IPS-20b (cell line): ENCODE measurements around the gene DNAAF8.

Experiments
- H3K27ac ChIP-seq: one replicate; pipeline ENCODE4 v1.5.1; 2013; ENCODE audit warnings: low read length
- H3K27me3 ChIP-seq: 2 replicates; pipeline ENCODE4 v1.6.1; 2013; ENCODE audit warnings: mild to moderate bottlenecking, low read length, inconsistent platforms; ENCODE audit not compliant: insufficient read depth
- H3K36me3 ChIP-seq: 2 replicates; pipeline ENCODE4 v1.6.1; 2013; ENCODE audit warnings: low read depth, mild to moderate bottlenecking, inconsistent platforms, low read length, moderate library complexity; ENCODE audit not compliant: insufficient read depth
- H3K4me1 ChIP-seq: 2 replicates; pipeline ENCODE4 v1.6.1; 2013; ENCODE audit warnings: mild to moderate bottlenecking, control low read depth, inconsistent platforms, low read length, moderate library complexity; ENCODE audit not compliant: insufficient read depth
- H3K4me3 ChIP-seq: 2 replicates; pipeline ENCODE4 v1.5.1; 2013; ENCODE audit warnings: mild to moderate bottlenecking, low read length, inconsistent platforms
- H3K9ac ChIP-seq: 2 replicates; pipeline ENCODE4 v1.6.1; 2013; ENCODE audit warnings: low read depth, mild to moderate bottlenecking, inconsistent platforms, low read length, moderate library complexity
- H3K9me3 ChIP-seq: 2 replicates; pipeline ENCODE4 v1.6.1; 2013; ENCODE audit warnings: mild to moderate bottlenecking, low read depth, low read length, inconsistent platforms; ENCODE audit not compliant: insufficient read depth

DNAAF8 gene

DNA sequence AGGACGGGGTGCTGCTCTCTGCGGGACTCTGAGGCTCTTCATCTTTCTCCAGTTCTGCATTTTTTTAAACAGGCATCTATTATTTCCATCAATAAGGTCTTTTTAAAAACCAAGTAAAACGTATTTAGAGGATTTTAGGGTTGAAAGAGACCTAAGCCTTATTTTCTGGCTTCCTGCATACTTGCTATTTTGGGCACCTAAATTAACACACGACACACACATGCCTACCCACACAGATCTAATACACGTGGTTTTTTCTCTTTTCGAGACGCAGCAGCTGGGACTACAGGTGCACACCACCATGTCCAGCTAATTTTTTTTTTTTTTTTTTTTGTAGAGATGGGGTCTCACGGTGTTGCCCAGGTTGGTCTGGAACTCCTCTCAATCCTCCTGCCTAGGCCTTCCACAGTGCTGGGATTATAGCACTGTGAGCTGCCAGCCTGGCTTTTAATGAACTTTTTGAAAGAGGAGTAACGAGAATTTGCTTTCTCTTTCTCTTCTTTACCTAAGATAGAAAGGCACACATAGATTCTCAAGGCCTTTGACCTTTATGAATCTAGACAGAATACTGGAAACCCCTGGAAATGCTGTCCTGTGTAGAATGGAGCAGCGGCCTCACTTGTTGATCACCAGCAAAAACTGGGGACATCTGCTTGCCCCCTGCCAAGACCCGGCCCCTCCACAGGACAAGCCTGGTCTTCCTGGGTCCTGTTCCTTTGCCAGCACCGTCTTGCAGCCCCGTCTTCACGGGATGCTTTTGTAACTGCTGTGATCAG is 13.8 kb downstream of the DNAAF8 start:
- Histone ChIP-seq H3K9ac (no peak overlapping the region), H3K4me1 (no peaks in the 10 kb centered on the region), H3K9me3 (no peaks in the 10 kb centered on the region), H3K4me3 (no peak overlapping the region), H3K27me3 (no peaks in the 10 kb centered on the region), H3K36me3 (peaks cover 24% of the 10 kb centered on the region), H3K27ac (no peak overlapping the region)

DNA sequence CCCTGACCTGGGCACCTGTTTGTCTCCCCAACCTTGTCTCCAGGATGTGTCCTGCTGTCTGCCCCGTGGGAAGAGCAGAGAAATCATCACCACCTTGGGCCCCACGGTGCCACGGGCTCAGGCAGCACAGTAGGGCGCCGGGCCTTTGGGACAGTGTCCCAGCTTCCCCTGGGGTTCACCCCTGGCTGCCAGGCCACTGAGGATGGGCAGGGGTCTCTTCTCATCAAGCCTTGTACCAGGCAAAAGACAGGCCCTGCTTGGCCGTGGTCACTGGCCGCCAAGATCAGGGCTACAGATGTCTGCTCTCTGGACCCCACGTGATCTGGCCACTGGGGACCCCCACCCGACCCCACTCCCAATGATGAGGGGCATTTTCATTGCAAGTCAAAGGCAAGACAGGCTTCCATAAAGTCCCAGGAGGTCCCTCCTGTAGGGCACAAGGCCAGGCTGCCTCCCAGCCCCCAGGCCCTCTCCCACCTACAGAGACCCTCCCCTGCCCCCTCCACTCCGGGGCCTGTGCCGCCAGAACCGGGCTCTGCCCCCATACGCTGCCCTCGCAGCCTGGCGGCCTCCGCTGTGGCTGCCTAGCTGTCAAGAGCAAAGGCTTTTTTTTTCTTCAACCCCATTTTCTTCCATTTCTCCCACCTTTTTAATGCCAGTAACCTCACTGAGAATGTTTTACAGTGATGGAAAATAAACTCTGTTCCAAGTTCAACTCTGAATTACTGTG is 14.5 kb downstream of the DNAAF8 start:
- Histone ChIP-seq H3K4me3 (no peak overlapping the region), H3K27me3 (no peaks in the 10 kb centered on the region), H3K9ac (no peak overlapping the region), H3K9me3 (no peaks in the 10 kb centered on the region), H3K27ac (no peak overlapping the region), H3K4me1 (no peaks in the 10 kb centered on the region), H3K36me3 (peaks cover 32% of the 10 kb centered on the region)

DNA sequence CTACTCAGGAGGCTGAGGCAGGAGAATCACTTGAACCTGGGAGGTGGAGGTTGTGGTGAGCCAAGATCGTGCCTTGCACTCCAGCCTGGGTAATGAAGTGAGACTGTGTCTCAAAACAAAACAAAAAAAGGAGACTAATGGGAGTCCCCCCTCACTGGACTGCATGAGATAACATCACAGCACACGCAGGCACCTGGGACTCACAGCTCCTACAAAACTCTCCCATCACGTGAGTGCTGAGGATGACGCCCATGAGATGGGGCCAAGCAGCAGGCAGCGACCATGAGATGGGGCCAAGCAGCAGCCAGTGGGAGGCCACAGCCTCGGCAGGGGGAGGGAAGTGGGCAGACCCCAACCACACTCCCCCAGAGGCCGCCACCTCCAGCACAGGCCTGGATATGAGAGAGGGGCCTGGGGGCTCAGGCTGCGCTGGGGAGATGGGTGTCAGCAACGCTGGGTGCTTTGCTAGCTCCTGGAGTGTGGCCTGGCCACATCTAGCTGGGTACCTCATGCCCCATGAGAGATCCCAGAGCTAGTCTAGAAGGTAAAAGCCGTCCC is 15.4 kb downstream of the DNAAF8 start:
- Histone ChIP-seq H3K9ac (no peak overlapping the region), H3K9me3 (no peaks in the 10 kb centered on the region), H3K27ac (no peak overlapping the region), H3K4me3 (no peak overlapping the region), H3K27me3 (no peaks in the 10 kb centered on the region), H3K4me1 (no peaks in the 10 kb centered on the region), H3K36me3 (peaks cover 36% of the 10 kb centered on the region)

DNA sequence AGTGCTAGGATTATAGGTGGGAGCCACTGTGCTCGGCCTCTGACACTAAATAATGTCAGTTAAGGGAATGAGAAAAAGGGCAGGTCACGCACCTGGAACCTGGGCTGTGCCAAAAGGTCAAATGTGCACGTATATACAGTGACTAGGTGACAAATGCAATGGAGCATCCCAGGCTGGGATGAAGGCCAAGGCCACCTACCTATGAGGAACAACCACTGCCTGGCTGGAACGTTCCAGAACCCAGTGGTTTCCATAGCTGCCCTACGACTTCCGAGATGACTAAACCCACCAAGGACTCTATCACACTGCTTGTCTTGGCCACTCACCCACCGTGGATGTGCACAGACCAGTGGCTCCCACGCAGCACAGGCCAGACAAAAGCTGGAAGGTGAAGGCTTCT is 16.6 kb downstream of the DNAAF8 start:
- H3K4me3 ChIP-seq = no peak overlapping the region
- H3K27me3 ChIP-seq = no peaks in the 10 kb centered on the region
- H3K27ac ChIP-seq = no peak overlapping the region
- H3K9ac ChIP-seq = no peak overlapping the region
- no peaks in the 10 kb centered on the region for H3K4me1 ChIP-seq
- H3K9me3 ChIP-seq = 0 out of 2 replicates have a peak, but pooled peaks cover 5% of the 10 kb centered on the region
- peaks cover 46% of the 10 kb centered on the region for H3K36me3 ChIP-seq

DNA sequence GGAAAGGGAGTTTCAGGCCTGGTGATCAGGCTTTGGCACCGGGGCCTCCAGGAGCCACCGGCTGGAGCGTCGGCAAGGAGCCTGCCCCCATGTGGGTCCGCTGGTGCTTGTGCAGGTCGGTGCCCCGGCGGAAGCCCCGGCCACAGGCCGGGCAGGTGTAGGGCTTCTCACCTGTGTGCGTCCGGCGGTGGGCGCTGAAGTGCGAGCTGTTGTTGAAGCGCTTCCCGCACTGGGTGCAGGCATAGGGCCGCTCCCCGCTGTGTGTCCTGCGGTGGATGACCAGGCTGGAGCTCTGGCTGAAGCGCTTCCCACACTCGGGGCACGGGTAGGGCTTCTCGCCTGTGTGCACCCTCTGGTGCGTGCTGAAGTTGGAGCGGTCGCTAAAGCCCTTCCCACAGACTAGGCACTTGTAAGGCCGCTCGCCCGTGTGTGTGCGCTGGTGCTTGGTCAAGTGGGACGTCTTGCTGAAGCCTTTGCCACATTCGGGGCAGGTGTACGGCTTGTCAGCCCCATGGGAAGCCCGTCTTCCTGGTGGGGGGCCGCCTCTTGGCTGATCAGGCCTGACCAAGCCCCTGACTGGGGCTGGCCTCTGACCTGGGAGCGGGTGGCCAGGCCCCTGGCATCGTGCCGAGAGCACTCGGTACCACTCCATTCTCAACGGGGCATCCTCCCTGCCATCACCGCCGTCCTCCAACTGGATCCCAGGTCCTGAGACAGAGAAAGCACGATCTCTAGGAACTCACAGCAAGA is 18.2 kb downstream of the DNAAF8 start:
- H3K36me3 ChIP-seq = peaks cover 58% of the 10 kb centered on the region
- H3K27me3 ChIP-seq = no peaks in the 10 kb centered on the region
- no peak overlapping the region for H3K9ac ChIP-seq
- H3K9me3 ChIP-seq = 0 out of 2 replicates have a peak, but pooled peaks cover 6% of the 10 kb centered on the region
- H3K27ac ChIP-seq = no peak overlapping the region
- H3K4me3 ChIP-seq = no peak overlapping the region
- no peaks in the 10 kb centered on the region for H3K4me1 ChIP-seq

DNA sequence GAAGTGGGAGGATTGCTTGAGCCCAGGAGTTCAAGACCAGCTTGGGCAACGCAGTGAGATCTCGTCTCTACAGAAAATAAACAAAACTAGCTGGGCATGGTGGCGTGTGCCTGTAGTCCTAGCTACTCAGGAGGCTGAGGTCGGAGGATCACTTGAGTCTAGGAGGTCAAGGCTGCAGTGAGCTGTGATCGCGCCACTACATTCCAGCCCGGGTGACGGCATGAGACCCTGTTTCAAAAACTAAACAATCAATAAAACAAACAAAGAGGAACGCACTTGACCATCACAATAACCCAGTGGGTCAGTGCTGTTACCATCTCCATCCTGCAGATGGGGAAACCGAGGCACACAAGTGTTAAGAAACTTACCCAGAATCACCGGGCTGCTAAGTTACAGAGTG is 18.9 kb downstream of the DNAAF8 start:
- no peak overlapping the region for H3K4me3 ChIP-seq
- no peak overlapping the region for H3K9ac ChIP-seq
- H3K9me3 ChIP-seq = 0 out of 2 replicates have a peak, but pooled peaks cover 6% of the 10 kb centered on the region
- H3K27ac ChIP-seq = no peak overlapping the region
- H3K36me3 ChIP-seq = peaks cover 64% of the 10 kb centered on the region
- no peaks in the 10 kb centered on the region for H3K27me3 ChIP-seq
- no peaks in the 10 kb centered on the region for H3K4me1 ChIP-seq

DNA sequence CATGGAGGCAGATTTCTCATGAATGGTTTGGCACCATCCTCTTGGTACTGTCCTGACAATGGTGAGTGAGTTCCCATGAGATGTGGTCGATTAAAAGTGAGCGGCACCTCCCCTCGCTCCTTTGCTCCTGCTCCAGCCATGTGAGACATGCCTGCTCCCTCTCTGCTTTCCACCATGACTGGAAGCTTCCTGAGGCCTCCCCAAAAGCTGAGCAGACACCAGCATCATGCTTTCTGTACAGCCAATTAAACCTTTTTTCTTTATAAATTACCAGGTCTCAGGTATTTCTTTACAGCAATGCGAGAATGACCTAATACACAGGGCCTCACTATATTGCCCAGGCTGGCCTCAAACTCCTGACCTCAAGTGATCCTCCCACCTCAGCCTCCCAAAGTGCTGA is 20.5 kb downstream of the DNAAF8 start:
- no peak overlapping the region for H3K4me3 ChIP-seq
- H3K9ac ChIP-seq = no peak overlapping the region
- no peaks in the 10 kb centered on the region for H3K4me1 ChIP-seq
- no peaks in the 10 kb centered on the region for H3K27me3 ChIP-seq
- 0 out of 2 replicates have a peak, but pooled peaks cover 6% of the 10 kb centered on the region for H3K9me3 ChIP-seq
- peaks cover 79% of the 10 kb centered on the region for H3K36me3 ChIP-seq
- H3K27ac ChIP-seq = no peak overlapping the region

DNA sequence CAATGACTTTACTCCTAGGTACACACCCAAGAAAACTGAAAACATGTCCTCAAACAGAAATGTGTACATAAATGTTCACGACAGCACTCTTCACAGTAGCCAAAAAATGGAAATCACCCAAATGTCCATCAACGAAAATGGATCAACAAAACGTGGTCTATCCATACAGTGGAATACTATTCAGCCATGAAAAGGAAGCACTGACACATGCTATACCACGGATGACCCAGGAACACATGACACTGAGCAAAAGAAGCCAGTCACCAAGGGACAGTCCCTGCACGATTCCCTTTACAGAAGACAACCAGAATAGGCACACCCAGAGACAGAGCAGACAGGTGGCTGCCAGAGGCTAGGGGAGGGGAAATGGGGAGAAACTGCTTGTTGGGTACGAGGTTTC is 21.4 kb downstream of the DNAAF8 start:
- Histone ChIP-seq H3K9ac (no peak overlapping the region), H3K36me3 (peaks cover 87% of the 10 kb centered on the region), H3K4me1 (no peaks in the 10 kb centered on the region), H3K4me3 (no peak overlapping the region), H3K27me3 (no peaks in the 10 kb centered on the region), H3K27ac (no peak overlapping the region), H3K9me3 (0 out of 2 replicates have a peak, but pooled peaks cover 6% of the 10 kb centered on the region)

DNA sequence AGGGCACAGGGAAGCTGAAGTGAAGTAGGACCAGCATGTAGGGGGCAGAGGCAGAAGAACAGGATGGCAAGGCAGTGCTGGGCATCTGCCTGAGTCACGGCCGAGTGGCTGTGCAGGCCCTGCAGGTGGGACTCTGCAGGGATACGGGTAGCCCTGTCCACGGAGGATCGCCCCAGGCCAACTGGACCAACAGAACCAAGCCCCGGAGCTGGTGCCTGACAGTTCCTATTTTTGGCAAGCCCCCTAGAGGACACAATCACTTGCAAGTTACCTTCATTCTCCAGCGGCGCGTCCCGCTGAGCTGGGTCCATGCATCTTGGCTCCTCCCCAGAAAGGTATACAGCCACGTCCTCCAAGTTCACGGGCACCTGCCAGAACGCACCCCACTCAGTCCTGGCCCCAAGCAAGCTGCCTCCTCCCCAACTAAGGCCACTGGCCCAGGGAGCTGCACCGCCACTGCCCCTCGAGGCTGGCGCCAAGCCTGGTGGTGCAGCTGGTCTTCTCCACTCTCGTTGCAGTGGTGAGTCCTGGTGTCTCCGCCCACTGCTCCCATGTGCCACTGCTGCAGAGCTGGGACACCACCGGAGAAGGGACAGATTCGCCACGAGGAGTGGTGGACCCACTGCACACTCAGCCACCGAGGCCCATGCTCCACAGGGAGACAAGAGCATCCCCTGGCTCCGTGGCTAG is 26.0 kb downstream of the DNAAF8 start:
- H3K36me3 ChIP-seq = peaks cover 84% of the 10 kb centered on the region
- no peaks in the 10 kb centered on the region for H3K4me1 ChIP-seq
- H3K9ac ChIP-seq = no peak overlapping the region
- no peaks in the 10 kb centered on the region for H3K27me3 ChIP-seq
- no peak overlapping the region for H3K27ac ChIP-seq
- no peak overlapping the region for H3K4me3 ChIP-seq
- H3K9me3 ChIP-seq = 0 out of 2 replicates have a peak, but pooled peaks cover 6% of the 10 kb centered on the region

DNA sequence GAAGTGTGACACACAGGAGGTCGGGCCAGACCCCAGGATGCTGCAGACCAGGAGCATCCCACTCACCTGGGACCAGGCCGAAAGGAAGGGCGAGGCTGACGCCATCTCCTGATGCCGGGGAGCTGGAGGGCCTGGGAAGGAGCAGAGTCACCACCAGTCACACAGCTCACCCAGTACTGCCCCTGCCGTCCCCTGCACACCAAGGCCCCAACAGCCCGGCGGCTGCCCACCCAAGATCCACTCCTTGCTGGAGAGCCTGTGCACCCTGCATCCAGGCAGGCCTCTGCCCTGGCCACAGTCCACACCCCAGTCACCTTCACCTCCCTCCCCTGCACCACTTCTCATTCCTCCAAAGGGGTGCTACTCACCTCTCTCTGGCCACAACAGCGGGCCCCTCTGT is 27.9 kb downstream of the DNAAF8 start:
- Histone ChIP-seq H3K27me3 (no peaks in the 10 kb centered on the region), H3K9me3 (no peaks in the 10 kb centered on the region), H3K27ac (no peak overlapping the region), H3K4me1 (no peaks in the 10 kb centered on the region), H3K9ac (no peak overlapping the region), H3K36me3 (peaks cover 69% of the 10 kb centered on the region), H3K4me3 (no peak overlapping the region)

DNA sequence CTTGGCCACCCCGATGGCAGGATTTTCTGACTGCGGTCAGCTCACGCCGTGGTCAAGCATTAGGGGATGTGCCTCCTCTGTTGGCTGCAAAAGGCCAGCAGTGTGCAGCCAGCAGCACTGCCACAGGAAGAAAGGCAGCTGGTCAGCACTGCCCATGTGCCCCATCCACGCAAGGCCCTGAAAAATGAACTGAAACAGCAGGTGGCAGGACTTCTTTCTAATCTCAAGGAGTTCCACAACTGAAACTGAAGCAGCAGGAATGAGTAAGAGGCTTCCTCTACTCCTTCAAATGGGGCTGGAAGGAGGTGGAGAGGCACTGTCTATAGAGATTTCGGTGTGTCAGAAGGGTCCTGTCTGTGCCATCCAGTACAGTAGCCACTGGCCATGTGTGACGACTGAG is 29.5 kb downstream of the DNAAF8 start:
- Histone ChIP-seq H3K4me3 (no peak overlapping the region), H3K9ac (no peak overlapping the region), H3K4me1 (peaks cover 3% of the 10 kb centered on the region; the same call in 1 of the 2 replicates), H3K9me3 (no peaks in the 10 kb centered on the region), H3K27me3 (no peaks in the 10 kb centered on the region), H3K36me3 (peaks cover 56% of the 10 kb centered on the region), H3K27ac (no peak overlapping the region)
